Thyroid gland (tissue), 4 donors: Measurements from ENCODE around the gene BUD23.
A peak's percentile ranks its signal among the peaks of the same experiment; 100 is the strongest.

Source experiments
- CTCF ChIP-seq, 6 experiments: fragments of 200-600 bp in 3 of 6; fragments of 450-650 bp in 3 of 6; sonication (generic) in 3 of 6; IDR thresholded peaks; one replicate each; pipeline ENCODE4 v1.5.1; 2016 to 2019; ENCODE audit warnings: antibody characterized with exemption in 6 of 6, mild to moderate bottlenecking in 2 of 6, inconsistent platforms in 1 of 6, moderate library complexity in 1 of 6
- POLR2A ChIP-seq, 2 donors: fragments of 450-650 bp; IDR thresholded peaks; one replicate each; pipeline ENCODE4 v1.6.1; 2017; ENCODE audit warnings: antibody characterized with exemption in 2 of 2, mild to moderate bottlenecking in 2 of 2, moderate library complexity in 1 of 2

- TF ChIP-seq CTCF (IDR thresholded peaks at IDR 0.05) (no peak), POLR2A (IDR thresholded peaks at IDR 0.05) (peak in 1 of 2 donors; percentile 49)
Measured at GRCh38 chr7:73741600-73741999, 58.2 kb downstream of the BUD23 start.
